Measurements from ENCODE around the gene GHR. TPM values are rescaled to one million over a fixed set of nuclear protein-coding genes. Genes with fewer than 3 reads are reported as not detected.

Gene GHR
- total and polyA plus RNA-seq, 4 experiments from 2014 or later = not detected

DNA sequence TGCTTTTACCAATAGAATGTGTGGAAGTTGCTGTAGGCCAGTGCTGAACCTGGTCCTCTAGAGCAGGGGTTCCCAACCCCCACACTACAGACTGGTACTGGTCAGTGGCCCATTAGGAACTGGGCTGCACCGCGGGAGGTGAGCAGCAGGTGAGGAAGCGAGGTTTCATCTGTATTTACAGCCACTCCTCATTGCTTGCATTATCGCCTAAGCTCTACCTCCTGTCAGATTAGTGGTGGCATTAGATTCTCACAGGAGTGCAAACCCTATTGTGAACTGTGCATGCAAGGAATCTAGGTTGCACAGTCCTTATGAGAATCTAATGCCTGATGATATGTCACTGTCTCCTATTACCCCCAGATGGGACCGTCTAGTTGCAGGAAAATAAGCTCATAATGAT lies 327.3 kb downstream of the GHR start:
- no peak overlapping the region for H3K4me3 ChIP-seq (ENCODE audit: low read length in 2 of 2)
- no peak for DNase-seq
- POLR2A ChIA-PET (ENCODE audit: partially characterized antibody) = no interaction called here
- H3K36me3 ChIP-seq (ENCODE audit: insufficient read depth, low read length) = no peaks in the 10 kb centered on the region
- no peak overlapping the region for H3K27ac Mint-ChIP-seq
- H3K9me3 Mint-ChIP-seq = peaks cover 0 to 3% (median 0%) of the 10 kb centered on the region in 8 donors
- H3K27me3 Mint-ChIP-seq = peaks cover 2 to 3% of the 10 kb centered on the region in 2 donors
- H3K27ac ChIP-seq (ENCODE audit: low read depth, low read length) = no peak overlapping the region
- intact Hi-C loops (cut with micrococcal nuclease) = no loop called here
- H3K36me3 Mint-ChIP-seq = no peaks in the 10 kb centered on the region
- H3K27me3 ChIP-seq (ENCODE audit: insufficient read depth, low read length) = no peaks in the 10 kb centered on the region
- no peaks in the 10 kb centered on the region for H3K9me3 ChIP-seq (ENCODE audit: control insufficient read depth in 1 of 2, low read length in 2 of 2)
- peak overlapping the region in 1 of 8 donors; percentile 24 for H3K4me3 Mint-ChIP-seq
- peaks cover 6% of the 10 kb centered on the region for H3K4me1 ChIP-seq (ENCODE audit: insufficient read depth, low read length)
- CTCF ChIA-PET (ENCODE audit: partially characterized antibody) = no interaction called here
- peaks cover 6 to 21% (median 12%) of the 10 kb centered on the region in 4 donors for H3K4me1 Mint-ChIP-seq

DNA sequence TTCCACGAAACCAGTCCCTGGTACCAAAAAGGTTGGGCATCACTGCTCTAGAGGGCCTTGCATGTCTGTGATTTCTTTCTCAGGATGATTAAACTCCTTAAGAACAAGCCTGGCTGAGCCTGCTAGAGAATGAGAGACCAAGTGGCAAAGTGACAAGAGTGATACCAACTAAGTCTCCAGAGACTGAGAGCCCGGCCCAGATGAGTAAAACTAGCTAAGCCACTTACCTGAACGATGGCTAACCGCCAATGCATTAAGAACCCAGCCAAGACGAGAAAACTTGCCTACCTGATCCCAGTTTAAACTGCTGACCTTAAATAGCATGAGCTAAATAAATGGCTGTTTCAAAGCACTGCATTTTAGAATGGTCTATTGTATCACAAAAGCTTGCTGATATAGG lies 327.8 kb downstream of the GHR start:
- Histone ChIP-seq H3K4me1 (ENCODE audit: insufficient read depth, low read length) (peaks cover 6% of the 10 kb centered on the region), H3K36me3 (ENCODE audit: insufficient read depth, low read length) (no peaks in the 10 kb centered on the region), H3K9me3 (ENCODE audit: control insufficient read depth in 1 of 2, low read length in 2 of 2) (no peaks in the 10 kb centered on the region), H3K27me3 (ENCODE audit: insufficient read depth, low read length) (no peaks in the 10 kb centered on the region), H3K27ac (ENCODE audit: low read depth, low read length) (no peak overlapping the region), H3K4me3 (ENCODE audit: low read length in 2 of 2) (no peak overlapping the region)
- Mint-ChIP-seq H3K27ac (peak overlapping the region in 1 of 7 donors; percentile 9), H3K27me3 (peaks cover 2 to 3% of the 10 kb centered on the region in 2 donors), H3K4me1 (peaks cover 6 to 21% (median 12%) of the 10 kb centered on the region in 4 donors), H3K4me3 (no peak overlapping the region), H3K36me3 (no peaks in the 10 kb centered on the region), H3K9me3 (peaks cover 0 to 3% (median 0%) of the 10 kb centered on the region in 8 donors)
- intact Hi-C loops (cut with micrococcal nuclease) = no loop called here
- DNase-seq = no peak
- ChIA-PET POLR2A (ENCODE audit: partially characterized antibody) (interaction anchor here (1.1 kb wide), 1 partner anchor 135 kb away, joined by 3 read pairs; no protein-coding TSS in a partner anchor), CTCF (ENCODE audit: partially characterized antibody) (no interaction called here)

DNA sequence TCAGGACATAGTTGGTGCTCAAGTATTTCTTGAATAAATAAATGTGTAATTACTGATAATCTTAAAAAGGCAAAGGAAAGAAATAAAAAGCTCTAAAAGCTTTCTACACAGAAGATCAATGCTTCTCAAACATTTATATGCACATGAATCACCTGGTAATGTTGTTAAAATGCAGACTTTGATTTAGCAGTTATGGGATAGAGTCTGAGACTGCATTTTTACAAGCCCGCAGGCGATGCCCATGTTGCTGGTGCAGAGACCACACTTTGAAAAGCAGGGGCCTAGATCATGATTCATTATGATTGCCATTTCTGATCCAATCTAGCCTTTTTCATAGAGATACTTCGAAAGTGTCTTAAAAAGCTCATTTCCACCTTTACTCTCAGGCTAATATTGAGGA lies 329.9 kb downstream of the GHR start:
- Mint-ChIP-seq H3K36me3 (no peaks in the 10 kb centered on the region), H3K27me3 (peaks cover 4 to 5% of the 10 kb centered on the region in 2 donors), H3K27ac (no peak overlapping the region), H3K4me1 (peaks cover 11 to 26% (median 19%) of the 10 kb centered on the region in 4 donors), H3K9me3 (peaks cover 0 to 3% (median 0%) of the 10 kb centered on the region in 8 donors), H3K4me3 (no peak overlapping the region)
- DNase-seq = no peak
- Histone ChIP-seq H3K27ac (ENCODE audit: low read depth, low read length) (no peak overlapping the region), H3K4me3 (ENCODE audit: low read length in 2 of 2) (no peak overlapping the region), H3K4me1 (ENCODE audit: insufficient read depth, low read length) (peaks cover 6% of the 10 kb centered on the region), H3K36me3 (ENCODE audit: insufficient read depth, low read length) (no peaks in the 10 kb centered on the region), H3K27me3 (ENCODE audit: insufficient read depth, low read length) (no peaks in the 10 kb centered on the region), H3K9me3 (ENCODE audit: control insufficient read depth in 1 of 2, low read length in 2 of 2) (no peaks in the 10 kb centered on the region)
- intact Hi-C loops (cut with micrococcal nuclease) = no loop called here
- ChIA-PET CTCF (ENCODE audit: partially characterized antibody) (interaction anchor here (1.0 kb wide), 1 partner anchor 14 kb away, joined by 3 read pairs; no protein-coding TSS in a partner anchor), POLR2A (ENCODE audit: partially characterized antibody) (no interaction called here)

DNA sequence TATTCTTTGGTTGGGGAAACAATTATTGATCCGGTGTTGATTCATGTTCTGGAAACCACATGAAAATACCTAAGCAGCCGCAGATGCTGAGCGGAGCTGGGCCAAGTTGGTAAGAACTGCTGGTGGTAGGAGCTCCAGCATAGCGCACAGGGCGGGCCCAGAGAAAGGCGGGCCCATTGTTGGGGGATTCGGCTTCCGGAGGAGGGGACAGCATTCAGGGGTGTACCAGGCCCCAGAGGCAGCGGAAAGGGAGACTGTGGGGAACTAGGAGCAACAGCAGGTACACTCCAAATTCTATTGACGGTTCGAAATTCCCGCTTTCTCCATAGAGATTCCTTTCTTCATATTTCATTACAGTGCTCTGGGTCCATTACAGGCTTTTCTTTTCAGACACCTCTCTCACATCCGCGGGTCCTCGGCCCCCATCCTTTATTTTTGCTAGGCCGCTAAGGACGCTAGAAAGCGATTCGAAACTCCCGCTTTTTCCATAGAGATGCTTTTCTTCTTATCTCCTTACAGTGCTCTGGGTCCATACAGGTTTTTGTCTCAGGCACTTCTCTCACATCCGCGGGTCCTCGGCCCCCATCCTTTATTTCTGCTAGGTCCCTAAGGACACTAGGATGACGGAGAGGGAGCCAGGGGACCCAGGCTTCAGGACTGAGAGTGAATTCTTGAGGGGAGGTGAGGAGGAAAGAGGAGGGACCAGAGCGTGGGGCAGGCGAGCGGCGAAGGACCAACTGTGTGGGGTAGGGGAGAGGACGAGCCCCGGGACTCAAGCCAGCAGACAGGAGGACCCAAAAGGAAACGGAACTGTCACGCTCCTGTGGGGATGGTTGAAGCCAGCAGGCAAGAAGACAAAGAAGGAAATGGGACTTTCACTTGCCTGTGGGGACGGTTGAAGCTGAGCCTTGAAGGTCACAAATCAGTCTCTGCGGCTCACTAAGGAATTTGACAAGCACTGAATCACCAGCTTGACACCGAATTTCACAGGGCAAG lies 333.7 kb downstream of the GHR start, which contains the start of gene CCDC152:
CCDC152 (plus strand) TSS at position 213 of the 996 bp plus-strand sequence. CDS start 2,304 bp downstream, outside the sequence.
- CTCF ChIA-PET (ENCODE audit: partially characterized antibody) = interaction anchor here (1.0 to 1.3 kb wide), 2 partner anchors 11 to 15 kb away, joined by 3 read pairs; no protein-coding TSS in a partner anchor
- intact Hi-C loops (cut with micrococcal nuclease) = no loop called here

DNA sequence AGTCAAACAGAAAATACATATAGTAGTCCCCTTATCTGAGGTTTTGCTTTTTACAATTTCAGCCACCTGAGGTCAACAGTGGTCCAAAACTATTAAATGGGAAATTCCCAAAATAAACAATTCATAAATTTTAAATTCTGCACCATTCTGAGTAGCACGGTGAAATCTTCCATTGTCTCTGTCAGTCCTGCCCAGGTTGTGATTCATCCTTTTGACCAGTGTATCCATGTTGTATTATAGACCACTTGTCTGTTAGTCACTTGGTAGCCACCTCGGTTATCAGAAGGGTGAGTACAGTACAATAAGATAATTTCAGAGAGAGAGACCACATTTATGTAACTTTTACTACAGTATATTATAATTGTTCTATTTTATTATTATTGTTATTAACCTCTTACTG lies 336.2 kb downstream of the GHR start:
- intact Hi-C loops (cut with micrococcal nuclease) = no loop called here
- ChIA-PET POLR2A (ENCODE audit: partially characterized antibody) (no interaction called here), CTCF (ENCODE audit: partially characterized antibody) (no interaction called here)
- Mint-ChIP-seq H3K36me3 (no peaks in the 10 kb centered on the region), H3K27ac (no peak overlapping the region), H3K9me3 (no peaks in the 10 kb centered on the region), H3K27me3 (peaks cover 4 to 10% of the 10 kb centered on the region in 2 donors), H3K4me1 (peaks cover 5 to 14% (median 8%) of the 10 kb centered on the region in 4 donors), H3K4me3 (no peak overlapping the region)
- Histone ChIP-seq H3K36me3 (ENCODE audit: insufficient read depth, low read length) (no peaks in the 10 kb centered on the region), H3K27ac (ENCODE audit: low read depth, low read length) (no peak overlapping the region), H3K27me3 (ENCODE audit: insufficient read depth, low read length) (no peaks in the 10 kb centered on the region), H3K4me1 (ENCODE audit: insufficient read depth, low read length) (no peaks in the 10 kb centered on the region), H3K4me3 (ENCODE audit: low read length in 2 of 2) (no peak overlapping the region), H3K9me3 (ENCODE audit: control insufficient read depth in 1 of 2, low read length in 2 of 2) (no peaks in the 10 kb centered on the region)
- no peak for DNase-seq

More for the DNA sequence above, 333.7 kb downstream of the GHR start, which contains the start of gene CCDC152:
- POLR2A ChIA-PET (ENCODE audit: partially characterized antibody) = interaction anchor here (0.6 to 1.5 kb wide), 5 partner anchors 36 to 364 kb away, joined by 3 to 5 read pairs (median 3); partner anchors contain the start of gene ZNF131
- peak; percentile 30 to 49 (median 35) for DNase-seq
- H3K9me3 Mint-ChIP-seq = no peaks in the 10 kb centered on the region
- Histone ChIP-seq H3K27ac (ENCODE audit: low read depth, low read length) (no peak within 1 kb of the TSS), H3K9me3 (ENCODE audit: control insufficient read depth in 1 of 2, low read length in 2 of 2) (no peaks in the 10 kb centered on the region), H3K27me3 (ENCODE audit: insufficient read depth, low read length) (no peaks in the 10 kb centered on the region), H3K4me3 (ENCODE audit: low read length in 2 of 2) (peak within 1 kb of the TSS in 1 of 2 donors; percentile 43), H3K4me1 (ENCODE audit: insufficient read depth, low read length) (no peaks in the 10 kb centered on the region), H3K36me3 (ENCODE audit: insufficient read depth, low read length) (no peaks in the 10 kb centered on the region)
- no peaks in the 10 kb centered on the region for H3K36me3 Mint-ChIP-seq
- peak within 1 kb of the TSS; percentile 74 to 92 (median 87) for H3K4me3 Mint-ChIP-seq
- peak within 1 kb of the TSS; percentile 19 to 67 (median 39) for H3K27ac Mint-ChIP-seq
- peaks cover 5 to 14% (median 8%) of the 10 kb centered on the region in 4 donors for H3K4me1 Mint-ChIP-seq
- H3K27me3 Mint-ChIP-seq = peaks cover 4 to 10% of the 10 kb centered on the region in 2 donors

DNA sequence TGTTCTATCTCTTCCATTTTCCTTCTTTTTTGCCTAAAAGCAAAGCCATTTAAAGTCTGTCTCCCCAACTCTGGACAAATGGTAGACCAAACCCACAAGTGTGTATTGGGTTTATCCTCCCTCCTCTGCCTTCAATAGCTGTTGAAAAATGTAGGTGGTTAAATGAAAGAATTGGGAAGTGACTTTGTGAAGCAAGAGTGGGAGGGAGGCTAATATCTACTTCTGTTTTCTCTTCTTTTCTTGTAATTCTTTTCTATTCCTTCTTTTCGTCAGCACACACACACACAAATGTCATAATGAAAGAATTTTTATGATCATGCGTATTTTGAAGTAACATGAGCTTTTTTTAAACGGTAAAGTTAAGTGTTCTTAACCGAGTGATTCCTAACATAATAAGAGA lies 337.2 kb downstream of the GHR start:
- no peaks in the 10 kb centered on the region for H3K36me3 Mint-ChIP-seq
- intact Hi-C loops (cut with micrococcal nuclease) = loop anchor here (10.0 kb wide), 2 partner anchors 106 to 1486 kb away; no protein-coding TSS in a partner anchor
- no peaks in the 10 kb centered on the region for H3K27me3 ChIP-seq (ENCODE audit: insufficient read depth, low read length)
- H3K4me1 ChIP-seq (ENCODE audit: insufficient read depth, low read length) = no peaks in the 10 kb centered on the region
- H3K9me3 ChIP-seq (ENCODE audit: control insufficient read depth in 1 of 2, low read length in 2 of 2) = no peaks in the 10 kb centered on the region
- H3K4me3 Mint-ChIP-seq = no peak overlapping the region
- no peak overlapping the region for H3K4me3 ChIP-seq (ENCODE audit: low read length in 2 of 2)
- no peak for DNase-seq
- no peak overlapping the region for H3K27ac Mint-ChIP-seq
- ChIA-PET CTCF (ENCODE audit: partially characterized antibody) (interaction anchor here (1.7 kb wide), 1 partner anchor 139 kb away, joined by 3 read pairs; no protein-coding TSS in a partner anchor), POLR2A (ENCODE audit: partially characterized antibody) (no interaction called here)
- H3K36me3 ChIP-seq (ENCODE audit: insufficient read depth, low read length) = no peaks in the 10 kb centered on the region
- H3K27me3 Mint-ChIP-seq = peaks cover 4 to 7% of the 10 kb centered on the region in 2 donors
- H3K4me1 Mint-ChIP-seq = peaks cover 5 to 14% (median 8%) of the 10 kb centered on the region in 4 donors
- H3K9me3 Mint-ChIP-seq = no peaks in the 10 kb centered on the region
- no peak overlapping the region for H3K27ac ChIP-seq (ENCODE audit: low read depth, low read length)

DNA sequence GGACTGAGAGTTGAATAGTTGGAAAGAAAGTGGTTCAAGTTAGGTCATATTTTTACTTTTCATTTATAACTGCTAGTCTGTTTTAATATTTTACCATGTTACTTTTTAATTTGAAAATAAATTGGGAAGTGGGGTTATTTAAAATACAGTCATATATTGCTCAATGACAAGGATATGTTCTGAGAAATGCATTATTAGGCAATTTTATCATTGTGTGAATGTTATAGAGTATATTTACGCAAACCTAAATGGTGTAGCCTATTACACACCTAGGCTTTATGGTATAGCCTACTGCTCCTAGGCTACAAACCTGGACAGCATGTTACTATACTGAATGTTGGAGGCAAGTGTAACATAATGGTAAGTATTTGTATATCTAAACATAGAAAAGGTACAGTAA lies 338.6 kb downstream of the GHR start:
- H3K27me3 Mint-ChIP-seq = peaks cover 3 to 7% of the 10 kb centered on the region in 2 donors
- ChIA-PET POLR2A (ENCODE audit: partially characterized antibody) (no interaction called here), CTCF (ENCODE audit: partially characterized antibody) (interaction anchor here (1.7 kb wide), 1 partner anchor 140 kb away, joined by 3 read pairs; no protein-coding TSS in a partner anchor)
- no peak for DNase-seq
- Histone ChIP-seq H3K27ac (ENCODE audit: low read depth, low read length) (no peak overlapping the region), H3K4me1 (ENCODE audit: insufficient read depth, low read length) (no peaks in the 10 kb centered on the region), H3K36me3 (ENCODE audit: insufficient read depth, low read length) (no peaks in the 10 kb centered on the region), H3K4me3 (ENCODE audit: low read length in 2 of 2) (no peak overlapping the region), H3K27me3 (ENCODE audit: insufficient read depth, low read length) (no peaks in the 10 kb centered on the region), H3K9me3 (ENCODE audit: control insufficient read depth in 1 of 2, low read length in 2 of 2) (no peaks in the 10 kb centered on the region)
- no peak overlapping the region for H3K27ac Mint-ChIP-seq
- H3K4me1 Mint-ChIP-seq = peaks cover 5 to 10% (median 8%) of the 10 kb centered on the region in 4 donors
- H3K36me3 Mint-ChIP-seq = no peaks in the 10 kb centered on the region
- no peak overlapping the region for H3K4me3 Mint-ChIP-seq
- no peaks in the 10 kb centered on the region for H3K9me3 Mint-ChIP-seq
- intact Hi-C loops (cut with micrococcal nuclease) = loop anchor here (10.0 kb wide), 2 partner anchors 107 to 1487 kb away; no protein-coding TSS in a partner anchor

Data from CD4-positive, alpha-beta memory T cell (primary cell).